ENCODE data around the gene SDR42E1.
"Not testable (repeated sequence)": the region's sequence is repeated elsewhere in the genome, so short reads cannot be mapped to it uniquely, and the experiment has no call there.

The SDR42E1 gene

DNA sequence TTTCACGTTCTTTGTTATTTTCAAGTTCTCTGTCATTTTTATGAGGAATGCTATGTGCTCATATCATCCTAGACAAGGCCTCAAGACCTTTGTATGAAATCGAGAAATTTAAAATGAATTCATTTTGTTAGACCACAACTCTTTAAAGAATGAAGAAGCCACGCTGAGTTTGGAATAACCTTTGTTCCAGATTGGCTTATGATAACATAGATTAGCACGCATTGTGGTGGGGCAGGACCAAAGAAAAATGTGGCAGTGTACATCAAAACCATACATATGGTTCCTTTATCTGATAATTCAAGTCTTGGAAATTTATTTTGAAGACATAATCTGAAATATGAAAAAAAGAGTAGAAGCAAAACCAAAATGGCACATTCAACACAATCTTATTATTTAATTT, 26.0 kb upstream of the SDR42E1 start:
- no peak for DNase-seq (ENCODE audit: low spot score)

DNA sequence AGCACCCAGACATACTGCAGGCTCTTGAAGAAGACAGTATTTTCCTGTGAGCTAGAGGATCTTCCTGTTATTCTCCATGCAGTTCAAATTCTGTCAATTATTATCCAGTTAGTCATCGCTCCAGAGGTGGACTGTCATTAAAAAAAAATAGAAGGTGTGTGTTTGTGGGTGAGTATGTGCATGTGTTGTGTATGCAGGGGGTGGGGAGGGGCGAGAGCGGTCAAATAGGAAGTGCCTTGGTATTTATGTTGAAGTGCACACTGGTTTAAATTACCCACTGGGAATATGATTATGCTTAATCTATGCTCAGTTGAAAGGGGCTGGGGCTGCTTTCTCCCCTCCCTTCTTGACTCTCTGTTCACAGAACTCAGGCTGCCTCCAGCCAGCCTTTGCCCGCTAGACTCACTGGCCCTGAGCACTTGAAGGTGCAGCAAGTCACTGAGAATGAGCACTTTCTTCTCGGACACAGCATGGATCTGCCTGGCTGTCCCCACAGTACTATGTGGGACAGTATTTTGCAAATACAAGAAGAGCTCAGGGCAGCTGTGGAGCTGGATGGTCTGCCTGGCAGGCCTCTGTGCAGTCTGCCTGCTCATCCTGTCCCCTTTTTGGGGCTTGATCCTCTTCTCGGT, 23.8 kb upstream of the SDR42E1 start, which contains the start of gene HSD17B2:
HSD17B2 (plus strand) TSS at position 273 of the 632 bp plus-strand sequence; CDS start at position 445, 172 bp downstream.
- no peak for DNase-seq (ENCODE audit: low spot score)

DNA sequence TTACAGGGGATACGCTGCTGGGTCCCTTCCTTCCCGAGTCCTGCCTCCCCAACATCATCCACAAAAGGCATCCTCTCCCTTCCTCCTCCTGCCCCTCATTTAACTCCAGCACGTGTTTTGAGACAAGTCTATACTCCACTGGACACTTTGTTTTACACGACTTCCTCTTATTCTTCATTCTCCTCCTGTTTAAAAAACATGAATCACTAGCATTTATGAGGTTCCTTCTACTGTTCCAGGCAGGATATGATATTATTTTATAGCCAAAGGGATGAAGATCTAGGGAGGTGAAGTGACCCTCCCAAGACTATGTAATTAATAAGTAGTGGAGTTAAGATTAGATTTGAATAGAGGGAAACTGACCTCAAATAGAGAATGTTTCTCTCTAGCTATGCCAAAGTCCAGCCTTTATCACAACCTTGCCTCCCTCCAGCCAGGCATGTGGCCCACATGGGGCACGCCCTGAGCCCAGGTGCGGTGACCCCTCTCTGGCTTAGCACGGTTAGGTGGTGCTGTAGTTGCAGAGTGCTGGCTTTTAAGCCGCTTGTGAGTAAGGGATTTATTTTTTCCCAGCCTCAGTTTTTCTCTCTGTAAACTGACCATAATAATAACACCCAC, 22.5 kb upstream of the SDR42E1 start:
- no peak for DNase-seq (ENCODE audit: low spot score)

DNA sequence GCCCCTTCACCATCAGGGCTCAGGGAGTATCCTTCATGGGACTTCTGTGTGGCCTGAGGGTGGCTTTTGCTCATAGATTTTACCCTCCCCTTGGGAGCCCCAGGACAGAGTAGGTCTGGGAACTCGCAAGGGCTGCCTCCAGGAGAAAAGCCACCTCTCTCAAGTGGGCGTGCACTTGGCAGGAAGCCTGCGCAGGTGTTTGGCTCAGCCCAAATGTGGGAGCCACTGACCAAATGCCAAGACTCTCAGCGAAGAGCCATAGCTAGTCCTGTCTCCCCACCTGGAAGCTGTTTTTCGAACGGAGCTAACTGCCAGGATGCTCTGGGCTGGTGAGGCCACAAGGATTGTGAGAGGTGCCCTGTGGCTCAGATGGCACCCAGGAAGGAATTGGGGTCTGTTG, 21.7 kb upstream of the SDR42E1 start:
- no peak for DNase-seq (ENCODE audit: low spot score)

DNA sequence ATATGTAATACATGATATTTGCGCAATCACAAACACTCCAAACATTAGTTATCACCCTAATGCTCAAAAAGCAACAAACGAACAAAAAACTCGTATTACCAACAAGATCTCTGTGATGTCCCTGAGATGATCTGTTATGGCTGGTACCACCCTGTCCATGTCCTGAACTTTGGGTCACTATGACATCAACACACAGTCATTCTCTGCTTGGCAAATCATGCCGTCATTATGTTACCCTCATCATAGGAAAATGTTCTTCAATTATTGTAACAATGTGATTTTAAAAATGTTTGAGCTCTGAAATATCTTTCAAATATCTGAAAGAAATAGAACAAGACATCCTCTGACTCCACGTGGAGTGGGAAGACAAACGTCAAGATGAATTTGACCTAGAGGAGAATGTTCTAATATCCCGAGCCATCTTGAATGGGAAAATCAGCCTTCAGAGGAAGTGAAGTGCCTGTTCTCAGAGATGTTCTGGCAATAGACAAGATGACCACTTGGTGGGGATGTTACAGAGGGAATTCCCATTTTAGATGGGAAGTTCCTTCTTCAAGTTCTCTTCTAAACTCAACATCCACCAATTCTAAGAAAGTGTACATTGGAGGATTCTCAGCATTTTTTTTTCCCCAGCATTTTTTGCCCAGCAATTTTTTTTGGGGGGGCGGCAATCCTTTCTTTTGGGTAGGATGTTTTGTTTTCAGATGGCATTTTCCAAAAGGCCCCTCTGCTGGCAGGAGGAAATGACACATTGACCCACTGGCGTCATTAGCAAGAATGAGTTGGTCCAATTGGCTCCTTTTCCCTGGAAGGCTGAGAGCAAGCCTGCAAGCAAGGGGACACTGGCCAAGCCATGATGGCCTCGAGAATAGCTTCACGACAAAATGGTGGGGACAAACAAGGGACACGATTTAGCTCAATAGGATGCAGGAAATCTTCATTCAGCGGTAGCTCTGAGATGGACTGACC, 20.1 kb upstream of the SDR42E1 start:
- peak; percentile 69 for DNase-seq (ENCODE audit: low spot score)

DNA sequence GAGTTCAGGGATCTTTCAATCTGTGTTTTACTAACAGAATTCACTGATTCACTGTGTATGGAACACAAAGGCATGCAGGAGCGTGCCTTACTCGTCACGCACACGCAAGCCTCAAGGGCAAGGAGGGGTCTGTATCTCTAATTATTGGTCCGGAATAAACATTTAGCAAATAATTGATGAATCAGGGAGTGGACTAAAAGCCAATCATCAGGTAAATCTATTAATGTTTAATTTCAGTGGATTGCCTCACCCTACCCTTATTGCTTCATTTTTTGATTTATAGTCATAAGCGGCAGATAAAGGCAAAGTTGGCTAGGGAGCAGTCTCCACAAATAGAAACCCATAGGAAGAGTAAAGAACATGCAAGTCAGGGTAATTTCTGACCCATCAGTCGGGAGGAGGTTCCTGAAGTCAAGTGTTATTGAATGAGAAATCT, 16.4 kb upstream of the SDR42E1 start:
- DNase-seq (ENCODE audit: low spot score) = no peak

DNA sequence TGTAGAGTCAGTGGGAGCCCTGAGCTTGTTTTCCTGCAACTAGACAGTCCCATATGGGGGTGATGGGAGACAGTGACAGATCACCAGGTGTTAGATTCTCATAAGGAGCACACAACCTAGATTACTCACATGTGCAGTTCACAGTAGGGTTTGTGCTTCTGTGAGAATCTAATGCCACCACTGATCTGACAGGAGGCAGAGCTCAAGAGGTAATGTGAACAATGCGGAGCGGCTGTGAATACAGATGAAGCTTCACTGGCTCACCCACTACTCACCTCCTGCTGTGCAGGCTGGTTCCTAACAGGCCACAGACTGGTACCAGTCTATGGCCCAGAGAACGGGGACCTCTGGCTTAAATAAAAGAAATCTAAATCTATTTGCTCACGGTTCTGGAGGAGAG, 13.6 kb upstream of the SDR42E1 start:
- DNase-seq (ENCODE audit: low spot score) = no peak

DNA sequence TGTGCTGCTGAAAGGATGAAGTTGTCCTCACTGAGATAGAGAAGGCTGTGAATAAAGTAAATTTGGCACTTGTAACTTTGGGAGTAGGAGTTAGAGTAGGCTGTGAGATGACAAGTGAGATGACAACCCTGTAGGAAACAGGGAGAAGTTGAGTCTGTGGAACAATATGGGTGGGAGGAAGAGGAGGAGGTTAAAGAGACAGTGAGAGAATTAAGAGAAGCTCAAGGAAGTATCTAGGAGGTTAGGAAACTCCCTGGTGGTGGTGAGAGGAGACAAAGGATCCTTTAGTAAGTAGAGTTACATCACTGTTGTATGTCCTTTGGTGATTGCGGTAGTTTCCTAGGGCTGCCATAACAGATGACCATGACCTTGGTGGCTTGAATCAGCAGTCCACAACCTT, 13.0 kb upstream of the SDR42E1 start:
- DNase-seq (ENCODE audit: low spot score) = no peak

DNA sequence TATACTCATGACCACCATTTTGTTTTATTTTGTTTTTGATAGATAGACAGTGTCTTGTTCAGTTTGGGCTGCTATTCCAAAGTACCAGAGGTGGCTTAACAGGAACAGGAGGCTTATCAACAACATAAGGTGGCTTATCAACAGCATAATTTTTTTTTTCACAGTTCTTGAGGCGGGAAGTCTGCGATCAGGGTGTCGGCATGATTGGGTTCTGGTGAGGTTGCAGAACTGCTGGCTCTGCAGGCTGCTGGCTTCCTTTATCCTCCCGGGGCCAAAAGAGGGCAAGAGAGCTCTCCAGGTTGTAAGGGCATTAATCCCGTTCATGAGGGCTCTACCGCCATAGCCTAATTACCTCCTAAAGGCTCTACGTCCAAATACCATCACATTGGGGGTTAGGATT, 11.9 kb upstream of the SDR42E1 start:
- no peak for DNase-seq (ENCODE audit: low spot score)

DNA sequence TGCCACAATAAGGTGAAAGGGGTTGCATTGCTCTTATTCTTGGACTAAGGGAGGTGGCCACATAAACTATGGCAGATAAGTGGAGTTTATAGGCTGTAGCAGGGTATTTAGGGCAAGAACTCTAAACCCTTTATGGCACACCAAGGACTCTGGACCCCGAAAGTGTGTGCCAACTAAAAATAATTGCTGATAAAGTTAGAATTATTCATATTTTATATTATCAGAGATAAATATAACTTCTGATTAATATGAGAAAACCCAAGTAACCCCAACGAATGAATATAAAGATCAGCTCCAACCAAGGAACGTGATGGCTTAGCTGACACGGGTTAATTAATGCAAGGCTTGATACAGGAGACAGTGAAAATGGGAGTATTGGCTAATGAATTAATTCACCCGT, 8.8 kb upstream of the SDR42E1 start:
- no peak for DNase-seq (ENCODE audit: low spot score)

DNA sequence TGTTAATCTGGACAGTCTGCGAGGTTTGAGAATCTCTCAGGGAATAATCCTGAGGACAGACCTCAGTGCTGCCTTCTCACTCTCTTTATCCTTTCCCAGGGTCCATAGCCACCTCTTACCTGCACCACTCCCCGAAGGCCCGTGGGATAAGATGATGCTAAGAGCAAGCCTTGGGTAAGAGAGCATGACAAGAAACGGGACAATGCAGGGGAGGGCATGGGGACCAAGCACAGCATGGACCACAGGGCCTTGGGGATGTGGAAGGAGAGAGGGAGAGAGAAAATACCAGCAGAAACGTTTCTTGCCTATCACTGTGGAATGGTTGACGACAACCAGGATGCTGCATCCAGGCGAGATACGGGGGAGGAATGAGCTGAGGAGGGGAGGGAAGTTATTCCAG, 8.3 kb upstream of the SDR42E1 start:
- no peak for DNase-seq (ENCODE audit: low spot score)

DNA sequence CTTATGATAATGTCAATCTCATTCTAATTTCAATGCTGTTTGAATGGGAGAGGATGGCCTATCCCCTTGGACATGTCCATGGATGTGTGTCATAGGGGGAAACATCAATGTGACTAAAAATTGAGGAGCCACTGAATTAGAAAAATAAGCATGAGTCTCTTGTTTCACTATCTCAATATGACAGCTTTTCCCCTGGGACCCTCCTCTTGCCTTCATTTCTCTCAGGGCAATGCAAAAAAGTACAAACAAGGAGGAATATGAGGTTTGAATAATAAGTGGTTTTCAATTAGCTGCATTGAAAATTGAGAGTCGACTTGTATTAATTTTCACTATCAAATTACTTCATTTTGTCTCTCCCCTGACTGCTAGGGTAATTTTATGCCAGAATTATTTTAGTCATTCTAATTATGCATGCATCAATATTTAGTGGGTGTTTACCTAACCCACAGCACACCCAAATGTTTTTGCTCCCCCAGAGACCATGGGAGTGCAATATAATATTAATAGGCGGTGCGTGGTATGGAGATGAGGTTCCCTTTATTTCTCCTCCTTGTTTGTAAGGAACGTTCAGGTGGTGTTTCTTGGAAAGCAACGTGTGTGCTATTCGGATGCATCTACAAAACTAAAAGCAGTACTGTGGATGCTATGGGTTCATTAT, 6.8 kb upstream of the SDR42E1 start:
- no peak for DNase-seq (ENCODE audit: low spot score)

DNA sequence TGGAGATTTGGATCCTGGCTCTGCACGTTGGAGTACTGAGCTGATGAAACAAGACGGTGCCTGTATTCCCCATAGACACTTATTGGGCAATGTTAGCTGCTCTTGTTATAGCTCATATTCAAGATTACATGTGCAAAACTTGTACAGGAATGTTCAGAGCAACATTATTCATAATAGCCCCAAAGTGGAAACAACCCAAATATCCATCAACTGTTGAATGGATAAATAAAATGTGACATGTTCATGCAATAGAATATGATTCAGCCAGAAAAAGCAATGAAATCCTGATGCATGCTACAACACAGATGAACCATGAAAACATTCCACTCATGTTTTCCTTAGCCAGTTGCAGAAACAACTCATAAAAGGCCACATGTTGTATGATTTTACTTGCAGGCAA, 5.7 kb upstream of the SDR42E1 start:
- no peak for DNase-seq (ENCODE audit: low spot score)

DNA sequence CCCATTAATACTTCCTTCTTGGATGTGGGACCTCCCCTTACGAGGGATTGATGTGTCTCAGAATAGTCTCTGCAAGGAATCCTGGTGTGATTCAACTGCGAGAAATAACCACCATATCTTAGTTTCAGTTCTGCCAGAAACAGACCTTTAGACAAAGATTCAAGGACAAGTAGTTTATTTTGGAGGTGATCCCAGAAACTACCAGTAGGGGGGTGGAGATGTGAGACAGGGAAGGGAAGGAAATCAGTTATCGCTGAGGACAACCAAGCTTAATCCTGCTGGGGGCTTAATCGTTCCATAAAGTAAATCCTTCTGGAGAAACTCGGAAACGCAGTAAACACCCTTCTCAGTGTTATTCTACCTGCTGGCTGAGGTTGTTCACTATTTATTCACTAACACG, 5.0 kb upstream of the SDR42E1 start:
- no peak for DNase-seq (ENCODE audit: low spot score)

DNA sequence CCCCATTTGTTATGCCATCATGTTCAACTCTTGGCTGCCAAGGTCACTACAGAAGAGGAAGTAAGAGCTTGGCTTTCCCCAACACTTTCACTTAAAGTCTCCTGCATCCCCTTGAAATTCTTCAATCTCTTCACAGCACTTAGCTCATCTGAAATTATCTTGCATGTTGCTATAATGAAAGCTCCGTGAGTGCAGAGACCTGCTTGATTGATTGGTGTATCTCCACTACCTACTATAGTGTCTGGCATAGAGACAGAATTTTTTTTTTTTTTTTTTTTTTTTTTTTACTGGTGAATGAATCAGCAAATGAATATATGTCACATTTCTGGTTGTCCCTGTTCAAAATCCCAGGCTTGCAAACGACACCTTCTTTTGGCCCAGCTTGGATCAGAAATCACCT, 1.9 kb upstream of the SDR42E1 start:
- DNase-seq (ENCODE audit: low spot score) = no peak

DNA sequence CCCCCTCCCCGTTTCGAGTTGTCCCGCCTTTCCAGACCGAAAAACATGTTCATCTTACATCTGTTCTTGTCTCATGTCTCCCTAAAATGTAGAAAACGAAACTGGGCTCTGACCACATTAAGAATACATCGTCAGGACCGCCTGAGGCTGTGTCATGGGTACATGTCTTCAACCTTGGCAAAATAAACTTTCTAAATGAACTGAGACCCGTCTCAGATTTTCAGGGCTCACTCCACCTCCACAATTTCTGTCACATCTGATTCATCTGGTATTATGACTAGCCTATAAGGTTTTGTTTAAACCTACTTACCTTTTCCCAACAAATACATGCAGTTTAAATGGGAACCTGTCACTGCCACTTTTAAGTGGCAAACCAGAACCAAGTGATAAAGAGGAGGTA, 621 bp downstream of the SDR42E1 start:
- DNase-seq (ENCODE audit: low spot score) = no peak

DNA sequence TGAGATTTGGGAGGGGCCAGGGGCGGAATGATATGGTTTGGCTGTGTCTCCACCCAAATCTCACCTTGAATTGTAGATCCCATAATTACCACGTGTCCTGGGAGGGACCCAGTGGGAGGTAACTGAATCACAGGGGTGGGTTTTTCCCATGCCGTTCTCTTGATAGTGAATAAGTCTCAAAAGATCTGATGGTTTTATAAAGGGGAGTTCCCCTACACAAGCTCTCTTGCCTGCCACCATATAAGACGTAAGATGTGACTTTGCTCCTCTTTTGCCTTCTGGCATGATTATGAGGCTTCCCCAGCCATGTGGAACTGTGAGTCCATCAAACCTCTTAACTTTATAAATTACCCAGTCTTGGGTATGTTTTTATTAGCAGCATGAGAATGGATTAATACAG, 1.5 kb downstream of the SDR42E1 start:
- not testable (repeated sequence) for DNase-seq (ENCODE audit: low spot score)

DNA sequence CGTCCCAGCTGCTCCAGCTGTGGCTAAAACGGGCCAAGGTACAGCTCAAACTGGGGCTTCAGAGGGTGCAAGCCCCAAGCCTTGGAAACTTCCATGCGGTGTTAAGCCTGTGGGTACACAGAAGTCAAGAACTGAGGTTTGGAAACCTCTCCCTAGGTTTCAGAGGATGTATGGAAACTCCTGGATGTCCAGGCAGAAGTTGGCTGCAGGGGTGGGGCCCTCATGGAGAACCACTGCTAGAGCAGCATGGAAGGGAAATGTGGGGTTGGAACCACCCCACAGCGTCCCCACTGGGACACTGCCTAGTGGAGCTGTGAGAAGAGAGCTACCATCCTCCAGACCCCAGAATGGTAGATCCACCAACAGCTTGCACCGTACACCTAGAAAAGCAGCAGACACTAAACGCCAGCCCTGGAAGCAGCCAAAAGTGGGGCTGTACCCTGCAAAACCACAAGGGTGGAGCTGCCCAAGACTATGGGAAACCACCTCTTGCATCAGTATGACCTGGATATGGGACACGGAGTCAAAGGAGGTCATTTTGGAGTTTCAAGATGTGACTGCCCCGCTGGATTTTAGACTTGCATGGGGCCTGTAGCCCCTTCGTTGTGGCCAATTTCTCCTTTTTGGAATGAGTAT, 2.2 kb downstream of the SDR42E1 start:
- no peak for DNase-seq (ENCODE audit: low spot score)

DNA sequence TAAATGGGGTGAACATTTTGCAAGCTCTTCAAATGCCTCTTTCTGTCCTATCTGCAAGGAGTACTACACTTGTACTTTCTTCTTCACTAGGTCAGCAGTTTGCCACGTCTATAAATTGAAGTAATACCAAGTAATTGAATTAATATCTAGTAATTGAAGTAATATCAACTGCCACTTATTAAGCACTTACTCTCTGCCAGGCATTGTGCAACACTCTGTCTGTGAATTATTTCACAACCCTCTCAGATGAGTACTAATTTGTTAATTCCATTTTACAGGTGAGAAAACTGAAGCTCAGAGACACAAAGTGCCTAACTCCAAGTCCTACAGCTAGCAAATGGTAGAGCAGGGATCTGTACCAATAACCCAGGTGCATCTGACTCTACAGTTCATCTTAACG, 4.1 kb downstream of the SDR42E1 start:
- DNase-seq (ENCODE audit: low spot score) = no peak

DNA sequence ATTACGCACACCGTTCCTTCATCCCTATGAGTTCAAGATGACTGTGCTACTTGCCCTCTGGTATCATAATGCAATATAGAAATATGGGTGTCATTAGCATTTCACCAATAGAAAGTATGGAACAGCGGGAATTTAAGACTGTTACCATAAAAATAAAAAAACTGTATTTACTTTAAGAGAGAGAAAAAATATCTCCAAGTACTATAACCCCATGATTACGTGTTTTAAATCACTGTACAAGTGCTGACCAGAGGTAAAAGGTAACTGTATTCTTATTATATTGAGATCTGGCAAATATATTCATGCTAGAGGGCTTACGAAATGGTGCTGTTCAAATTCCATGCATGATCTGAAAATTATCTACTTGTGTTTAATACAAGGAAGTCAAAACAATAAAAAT, 5.2 kb downstream of the SDR42E1 start:
- DNase-seq (ENCODE audit: low spot score) = no peak

DNA sequence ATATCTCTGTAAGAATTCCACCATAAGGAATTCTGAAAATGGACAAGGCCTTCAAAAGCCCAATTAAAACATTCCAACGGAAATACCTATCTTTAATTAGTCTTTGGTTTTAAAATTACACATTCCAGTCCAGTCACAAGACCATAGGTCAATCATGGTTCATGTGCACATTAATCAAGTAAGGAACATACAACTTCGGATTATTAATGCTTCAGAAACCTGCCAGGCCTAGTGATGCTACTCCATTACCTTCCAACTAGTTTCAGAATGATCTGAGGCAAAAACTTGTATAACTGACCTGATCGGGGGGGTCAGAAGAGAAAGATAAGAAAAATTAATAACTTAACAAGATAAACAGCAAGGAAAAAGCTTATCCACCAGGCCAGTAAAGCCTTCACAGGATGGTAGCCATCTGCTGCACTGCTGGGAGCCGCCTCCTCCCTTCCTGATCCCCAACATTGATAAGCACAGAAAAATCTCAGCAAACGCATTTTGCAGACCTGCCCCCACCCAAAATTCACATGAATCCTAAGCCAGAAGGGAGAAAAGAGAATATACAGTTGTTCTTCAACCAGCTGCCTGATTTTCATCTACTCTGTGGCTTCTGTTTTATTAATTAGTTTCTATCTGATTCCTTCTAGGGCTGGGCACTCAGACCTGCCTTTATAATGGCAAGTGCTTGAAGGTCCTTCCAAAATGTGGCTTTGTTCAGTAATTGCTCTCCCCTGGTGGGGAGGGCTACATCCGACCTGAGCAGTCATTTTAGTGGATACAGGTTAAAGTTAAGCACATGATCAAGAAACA, 6.0 kb downstream of the SDR42E1 start:
- no peak for DNase-seq (ENCODE audit: low spot score)

Measured in RKO (cell line).